HG03565 (cell line): ENCODE data around the gene TMEM171.

ENCODE experiments used
- ATAC-seq: cut with Tn5 transposase; IDR thresholded peaks from one replicate; pipeline ENCODE4 v1.9.1; 2021; ENCODE audit warnings: mild to moderate bottlenecking, moderate library complexity; ENCODE audit not compliant: unreplicated experiment

The TMEM171 gene

DNA sequence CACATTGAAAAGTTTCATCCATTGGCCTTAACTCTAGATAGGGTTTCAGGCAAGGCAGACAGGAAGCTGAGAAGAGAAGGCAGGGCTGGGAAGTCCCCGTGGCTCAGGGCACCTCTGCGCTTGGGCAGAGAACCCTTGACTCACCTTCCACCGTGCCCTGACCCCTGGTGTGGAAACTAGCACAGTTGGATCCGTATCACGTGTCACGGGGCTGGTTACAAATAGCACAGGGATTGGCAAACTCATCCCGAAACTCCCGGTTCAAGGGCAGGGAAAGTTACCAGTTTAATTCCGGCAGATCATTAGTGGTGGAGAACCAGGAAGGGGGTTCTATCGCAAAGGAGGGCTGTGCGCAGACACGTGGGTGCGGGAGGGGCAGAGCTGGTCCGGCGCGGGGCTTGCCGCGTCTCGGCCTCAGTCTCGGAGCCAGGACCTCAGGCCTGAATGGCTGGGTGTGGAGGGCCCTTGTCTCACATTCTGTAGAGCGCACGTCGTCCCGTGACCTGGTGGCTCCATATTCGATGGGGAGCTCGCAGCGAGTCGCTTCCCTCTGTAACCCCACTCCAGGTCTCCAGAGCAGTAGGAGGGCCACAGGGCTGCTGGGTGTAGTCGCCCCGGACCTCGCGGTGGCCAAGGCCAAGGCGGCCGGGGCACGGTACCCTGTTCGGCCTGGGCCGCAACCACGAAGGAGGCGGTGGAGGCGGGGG is 771 bp upstream of the TMEM171 start:
- ATAC-seq = no peak

DNA sequence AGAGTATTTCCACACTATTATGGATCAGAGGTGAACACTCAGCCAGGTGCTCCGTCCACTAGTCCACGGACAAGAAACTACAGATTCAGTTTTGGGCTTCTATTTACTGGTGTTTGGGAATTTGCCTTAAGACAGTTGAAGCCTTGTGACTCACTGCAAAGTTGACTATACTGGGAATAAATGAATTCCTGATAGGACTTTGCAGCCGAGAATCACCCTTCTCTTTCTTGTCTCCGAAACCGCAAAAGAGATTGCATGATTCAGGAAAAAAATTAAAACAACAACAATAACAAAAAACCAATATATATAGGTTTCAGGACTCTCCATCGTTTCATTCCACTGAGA is 716 bp downstream of the TMEM171 start:
- no peak for ATAC-seq

DNA sequence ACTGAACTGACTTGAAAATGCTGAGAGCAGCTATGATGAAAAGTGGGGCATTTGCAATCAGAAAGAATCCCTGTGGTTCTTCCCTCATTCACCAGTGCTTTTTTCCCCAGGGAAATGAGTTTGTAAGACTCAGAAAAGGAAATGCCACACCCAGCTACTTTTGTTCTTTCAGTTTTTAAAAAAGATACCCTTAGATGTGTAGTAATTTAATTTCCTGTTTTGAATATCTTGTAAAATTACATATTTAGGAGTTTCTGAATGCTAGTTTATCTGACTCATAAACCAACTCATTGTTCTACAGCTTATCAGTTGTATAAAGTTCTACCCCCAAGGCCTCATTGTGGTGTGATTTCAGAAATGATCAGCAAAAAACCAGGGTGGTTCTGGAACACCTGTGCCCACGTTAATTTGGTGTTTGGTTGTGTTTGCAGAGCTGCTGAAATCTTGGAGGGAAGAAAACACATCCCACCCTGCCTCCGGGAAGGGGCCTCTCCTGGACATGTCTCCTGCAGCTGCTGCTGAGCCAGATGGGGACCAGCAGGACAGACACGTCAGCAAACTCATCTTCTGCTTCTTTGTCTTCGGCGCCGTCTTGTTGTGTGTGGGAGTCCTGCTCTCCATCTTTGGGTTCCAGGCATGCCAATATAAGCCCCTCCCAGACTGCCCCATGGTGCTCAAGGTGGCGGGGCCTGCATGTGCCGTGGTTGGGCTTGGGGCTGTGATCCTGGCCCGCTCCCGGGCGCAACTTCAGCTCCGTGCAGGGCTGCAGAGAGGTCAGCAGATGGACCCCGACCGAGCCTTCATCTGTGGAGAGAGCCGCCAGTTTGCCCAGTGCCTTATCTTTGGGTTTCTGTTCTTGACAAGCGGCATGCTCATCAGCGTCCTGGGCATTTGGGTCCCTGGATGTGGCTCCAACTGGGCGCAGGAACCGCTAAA is 2.8 kb downstream of the TMEM171 start:
- ATAC-seq = no peak

DNA sequence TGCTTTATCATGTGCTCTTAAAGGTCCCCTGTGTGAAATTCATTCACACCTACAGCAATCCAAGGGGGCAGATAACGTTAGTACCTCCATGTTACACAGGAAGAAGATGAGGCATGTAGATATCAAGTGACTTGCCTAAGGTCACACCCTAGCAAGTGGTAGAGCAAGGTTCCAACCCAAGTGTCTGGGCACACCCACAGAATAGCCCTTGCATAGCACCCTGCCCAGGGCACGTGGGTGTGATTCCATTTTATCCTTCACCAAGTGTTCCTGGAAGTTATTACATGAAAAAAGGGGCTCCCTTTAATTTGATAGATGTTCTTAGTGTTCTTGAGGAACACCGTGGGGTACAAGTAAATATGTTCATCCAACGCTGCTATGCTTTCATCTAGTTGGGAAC is 4.9 kb downstream of the TMEM171 start:
- ATAC-seq = no peak

DNA sequence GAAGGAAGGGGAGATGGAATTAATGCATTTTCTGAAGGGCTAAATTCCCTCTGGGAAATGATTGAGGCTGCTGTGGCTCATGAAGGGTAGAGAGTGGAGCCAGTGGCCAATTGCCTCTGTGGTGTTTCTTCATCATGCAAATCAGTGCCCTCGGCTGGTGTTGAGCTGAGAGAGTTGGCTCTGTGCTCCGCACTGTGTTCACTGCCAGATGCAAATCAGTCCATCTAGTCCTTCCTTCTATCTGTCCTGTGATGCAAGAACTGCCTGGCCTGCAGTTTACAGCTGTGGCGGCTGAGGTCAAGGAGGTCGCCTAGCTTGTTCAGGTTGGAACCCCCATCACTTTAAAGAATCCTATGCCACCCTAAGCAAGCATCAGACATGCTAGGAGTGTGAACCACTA is 6.0 kb downstream of the TMEM171 start:
- no peak for ATAC-seq

DNA sequence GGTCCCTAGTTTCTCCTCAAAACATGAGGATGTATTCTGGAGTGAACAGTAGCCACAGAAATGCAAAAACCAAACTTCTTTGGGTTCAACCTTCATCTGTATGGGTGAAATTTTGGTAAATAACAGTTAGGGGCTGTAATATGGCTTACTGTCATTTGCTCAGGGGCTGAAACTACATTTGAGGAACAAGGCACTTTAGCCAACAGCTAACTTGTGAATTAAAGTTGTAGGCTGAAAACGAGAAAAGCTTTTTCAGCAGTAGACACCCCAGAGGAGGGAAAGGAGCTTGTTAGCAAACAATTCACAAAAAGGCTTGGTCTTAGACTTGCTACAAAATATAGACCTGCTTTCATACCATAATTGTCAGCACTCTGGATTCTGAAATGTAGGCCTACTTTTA is 6.6 kb downstream of the TMEM171 start:
- ATAC-seq = no peak

DNA sequence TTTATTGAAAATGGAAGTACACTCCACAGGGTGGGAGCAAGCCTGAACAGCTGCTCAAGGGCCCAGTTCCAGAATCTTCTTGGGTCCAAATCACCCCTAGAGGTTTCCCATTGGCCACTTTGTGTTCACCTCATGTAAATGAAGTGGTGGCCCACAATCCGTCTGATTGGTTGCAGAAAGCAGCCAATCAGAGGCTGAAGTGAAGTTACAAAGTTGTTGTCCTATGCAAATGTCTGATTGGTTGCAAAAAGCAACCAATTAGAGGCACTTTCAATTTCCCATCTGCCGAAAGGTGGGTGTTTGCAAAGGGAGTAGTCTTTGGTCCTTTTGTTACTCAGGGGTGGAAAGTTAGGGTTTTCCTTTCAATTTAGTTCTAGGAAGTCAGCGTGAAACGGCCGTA is 8.8 kb downstream of the TMEM171 start:
- no peak for ATAC-seq

DNA sequence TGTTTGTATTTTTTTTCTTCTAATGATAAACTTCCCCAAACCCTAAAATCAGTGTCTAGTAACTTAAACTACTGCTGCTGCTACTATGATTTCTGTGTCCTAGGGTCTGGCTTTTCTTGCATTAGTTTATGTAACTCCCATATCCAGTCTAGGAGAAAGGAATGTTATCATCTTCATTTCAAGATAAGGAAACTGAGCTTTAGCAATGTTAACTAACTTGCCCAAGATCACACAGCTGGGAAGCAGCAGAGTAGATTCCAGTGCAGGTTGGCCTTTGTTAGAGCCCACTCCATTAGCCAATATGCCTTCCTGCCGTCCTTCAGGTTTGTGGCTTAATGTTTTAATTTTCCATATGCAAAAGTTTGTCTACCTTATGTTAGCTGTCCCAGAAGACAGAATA is 10.4 kb downstream of the TMEM171 start:
- no peak for ATAC-seq

DNA sequence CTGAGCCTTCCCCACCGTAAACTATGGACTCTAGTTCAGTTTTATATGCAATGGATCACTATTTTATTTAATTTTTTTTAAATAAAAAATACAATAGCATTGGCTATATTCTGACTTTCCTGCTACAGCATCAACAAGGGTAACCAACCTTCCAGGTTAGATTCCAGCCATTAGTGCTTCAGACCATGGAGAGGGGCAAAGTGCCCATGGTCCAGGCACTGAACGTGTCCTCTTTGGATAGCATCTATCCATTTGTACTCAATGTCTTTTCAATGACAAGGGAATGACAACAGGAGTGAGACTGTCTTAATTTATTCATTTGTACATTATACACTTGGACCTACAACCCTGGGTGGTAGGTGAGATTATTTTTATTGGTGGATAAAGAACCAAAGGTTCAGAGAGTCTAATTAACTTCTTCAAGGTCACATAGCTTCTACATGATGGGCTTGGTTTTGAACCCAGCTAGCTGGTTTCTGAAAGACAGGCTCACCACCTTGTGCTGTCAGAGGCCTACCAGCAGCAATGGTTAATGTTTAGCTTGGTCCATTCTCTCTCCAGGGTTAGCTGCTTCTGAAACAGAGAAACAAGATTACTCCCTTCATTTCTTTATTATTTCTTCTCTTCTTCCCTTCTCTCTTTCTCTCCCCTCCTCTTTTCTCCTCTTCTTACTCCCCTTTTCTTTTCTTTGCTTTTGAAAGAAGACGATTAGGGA is 11.5 kb downstream of the TMEM171 start:
- no peak for ATAC-seq

DNA sequence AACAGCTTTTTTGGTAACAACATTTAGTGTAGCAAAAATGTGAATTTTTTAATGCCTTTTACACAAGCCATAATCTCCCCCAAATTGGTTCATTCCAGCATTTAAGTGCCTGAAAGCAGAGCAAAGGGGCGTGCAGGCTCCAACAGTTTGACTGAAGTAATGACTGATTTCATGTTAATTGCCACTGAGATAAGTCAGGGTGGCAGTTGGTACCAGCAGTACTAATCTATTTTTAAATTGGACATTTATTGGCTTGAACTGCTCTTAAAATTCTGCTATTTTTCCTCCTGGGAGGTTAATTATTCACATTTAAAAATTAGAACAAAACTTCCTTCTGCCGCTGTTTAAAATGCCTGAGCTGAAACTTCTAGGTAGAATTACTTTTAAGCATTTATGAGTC is 12.4 kb downstream of the TMEM171 start:
- no peak for ATAC-seq

DNA sequence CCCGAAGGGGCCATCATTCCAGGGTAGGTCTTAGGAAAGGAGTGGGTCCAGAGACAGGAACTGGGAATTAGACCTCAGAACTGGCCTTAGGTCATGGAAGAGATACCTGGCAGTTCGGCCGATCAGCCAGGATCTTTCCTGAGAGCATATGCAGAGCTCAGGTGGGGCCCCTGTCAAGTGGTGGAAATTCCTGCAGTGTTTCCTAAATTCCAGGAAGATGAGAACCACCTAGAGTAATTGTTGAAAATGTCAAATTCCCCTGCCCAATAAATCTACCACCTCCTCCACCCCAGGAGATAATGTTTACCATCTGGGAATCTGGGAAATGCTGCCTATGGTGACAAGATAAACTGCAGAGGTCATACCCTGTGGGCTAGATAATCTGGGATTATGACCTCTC is 14.6 kb downstream of the TMEM171 start:
- no peak for ATAC-seq

DNA sequence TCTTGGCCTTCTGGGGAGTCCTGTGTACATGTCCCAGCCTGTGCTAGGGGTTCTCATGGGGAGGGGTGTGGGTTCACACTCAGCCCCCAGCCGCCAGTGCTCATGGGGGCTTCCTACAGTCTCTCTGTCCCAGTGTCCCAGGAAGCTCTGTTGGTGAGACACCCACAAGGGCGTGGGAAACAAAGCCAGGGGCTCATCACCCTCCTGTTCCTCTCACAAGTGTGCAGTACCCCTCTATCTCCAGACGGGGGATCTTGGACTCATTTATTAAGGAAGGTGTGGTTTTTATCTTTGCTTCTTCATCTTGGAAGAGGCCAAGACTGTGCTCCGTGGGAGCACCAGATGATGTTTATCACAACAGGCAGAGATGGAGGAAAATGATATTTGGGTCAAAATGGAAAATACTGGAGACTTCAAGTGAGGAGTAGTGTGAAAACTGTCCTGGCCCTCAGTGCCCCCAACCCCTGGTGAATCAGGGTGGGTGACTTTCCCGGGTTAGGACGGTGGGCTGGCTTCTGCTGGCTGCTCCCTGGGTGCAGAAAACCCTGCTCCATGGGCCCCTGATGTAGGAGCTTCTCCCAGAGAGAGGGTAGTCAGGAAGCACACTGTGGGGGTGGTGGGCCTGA is 15.2 kb downstream of the TMEM171 start:
- ATAC-seq = no peak

DNA sequence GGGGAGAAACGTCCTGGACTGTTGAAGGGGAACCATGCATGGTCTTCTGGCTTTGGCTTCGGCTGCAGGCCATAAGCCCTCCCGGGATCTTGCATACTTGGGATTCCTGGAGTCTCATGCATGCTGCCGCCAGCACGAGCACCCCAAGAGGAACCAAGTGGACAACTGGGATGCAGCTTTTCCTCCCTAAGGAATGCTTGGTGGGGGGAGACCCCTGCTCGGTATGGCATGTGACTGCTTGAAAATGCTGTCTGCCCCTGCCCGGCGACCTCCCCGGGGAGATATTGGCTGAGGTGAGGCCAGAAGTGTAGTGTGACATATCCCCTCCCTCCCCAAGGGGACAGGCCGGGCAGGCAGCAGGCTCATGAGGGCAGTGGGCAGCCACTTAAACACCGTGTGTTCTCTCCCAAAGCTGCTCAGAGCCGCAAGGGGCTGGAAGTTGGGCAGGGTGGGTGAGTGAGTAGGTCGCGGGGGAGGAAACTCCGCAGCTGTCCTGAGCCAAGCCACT is 15.7 kb downstream of the TMEM171 start:
- no peak for ATAC-seq

DNA sequence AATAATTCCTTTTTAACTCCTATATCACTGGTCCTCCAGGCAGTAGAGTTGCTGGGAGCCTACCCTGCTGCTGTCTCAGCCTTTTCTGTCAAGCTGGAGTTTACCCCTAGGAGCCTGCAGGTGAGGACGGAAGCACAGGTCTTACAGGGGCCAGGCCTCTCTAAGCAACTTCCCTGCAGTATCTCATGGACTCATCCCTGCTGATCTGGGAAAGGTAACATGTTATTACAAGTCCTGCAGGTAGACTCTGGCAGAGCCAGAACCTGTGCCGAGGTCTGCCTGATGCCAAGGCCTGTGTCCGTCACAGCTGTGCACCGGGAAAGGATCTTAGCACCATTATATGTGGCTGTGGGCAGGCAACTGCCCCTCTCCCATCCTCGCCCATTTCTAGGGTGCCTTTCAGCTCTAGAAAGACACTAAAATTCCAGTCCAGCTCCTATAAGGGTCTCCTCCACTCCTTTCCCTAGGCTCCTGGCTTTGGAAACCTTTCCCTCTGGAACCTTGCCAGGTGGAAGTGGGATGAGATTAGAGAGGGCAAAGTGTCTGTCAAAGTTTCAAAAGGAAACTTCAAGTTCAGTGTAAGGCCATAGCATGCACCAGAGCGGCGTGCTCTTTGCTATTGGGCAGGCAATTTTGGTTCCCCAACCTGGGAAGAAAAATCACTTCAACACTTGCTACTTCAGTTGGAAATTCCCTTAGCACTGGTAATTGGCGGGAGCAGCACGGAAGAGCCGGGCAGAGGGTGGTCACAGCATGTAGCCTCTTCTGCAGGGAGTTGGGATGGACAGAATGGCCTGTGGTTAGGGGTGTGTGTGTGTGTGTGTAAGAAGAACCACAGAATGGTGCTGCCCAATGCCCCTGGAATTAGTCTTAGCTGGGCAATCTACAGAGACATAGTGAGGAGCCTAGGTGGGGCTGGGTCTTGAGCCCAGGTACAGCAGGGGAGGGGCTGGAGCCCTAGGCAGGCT is 17.5 kb downstream of the TMEM171 start:
- no peak for ATAC-seq

DNA sequence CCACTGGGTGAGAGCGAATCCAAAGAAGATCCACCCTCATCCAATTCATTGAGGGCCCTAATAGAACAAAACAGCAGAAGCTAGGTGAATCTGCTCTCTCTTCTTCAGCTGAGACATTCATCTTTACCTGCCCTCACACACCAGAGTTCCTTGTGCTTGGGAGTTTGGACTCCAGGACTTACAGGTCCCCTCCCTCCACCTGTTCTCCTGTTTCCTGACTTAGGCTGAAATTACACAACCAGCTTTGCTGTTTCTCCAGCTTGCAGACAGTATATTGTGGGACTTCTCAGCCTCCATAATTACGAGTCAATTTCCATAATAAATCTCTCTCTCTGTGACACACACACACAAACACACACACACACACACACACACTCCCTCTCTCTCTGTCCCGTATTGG is 19.1 kb downstream of the TMEM171 start:
- no peak for ATAC-seq

DNA sequence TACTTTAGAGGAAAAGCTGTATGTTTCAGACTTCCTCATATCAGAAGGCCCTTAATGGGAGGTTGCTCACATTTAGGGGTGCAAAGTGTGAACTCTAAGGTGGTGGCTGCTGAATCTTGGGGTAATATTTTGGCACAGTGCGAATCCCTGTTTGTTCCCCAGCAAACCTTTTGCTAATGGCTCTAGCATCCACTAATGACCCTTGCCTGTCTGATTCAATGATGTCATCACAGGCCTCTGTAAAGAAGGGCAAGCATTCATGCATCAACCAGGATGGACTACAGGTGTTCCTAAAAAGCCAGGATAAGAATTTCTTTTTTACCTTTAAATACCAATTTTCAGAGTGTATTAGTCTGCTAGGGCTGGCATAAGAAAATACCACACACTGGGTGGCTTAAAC is 20.4 kb downstream of the TMEM171 start:
- ATAC-seq = no peak

DNA sequence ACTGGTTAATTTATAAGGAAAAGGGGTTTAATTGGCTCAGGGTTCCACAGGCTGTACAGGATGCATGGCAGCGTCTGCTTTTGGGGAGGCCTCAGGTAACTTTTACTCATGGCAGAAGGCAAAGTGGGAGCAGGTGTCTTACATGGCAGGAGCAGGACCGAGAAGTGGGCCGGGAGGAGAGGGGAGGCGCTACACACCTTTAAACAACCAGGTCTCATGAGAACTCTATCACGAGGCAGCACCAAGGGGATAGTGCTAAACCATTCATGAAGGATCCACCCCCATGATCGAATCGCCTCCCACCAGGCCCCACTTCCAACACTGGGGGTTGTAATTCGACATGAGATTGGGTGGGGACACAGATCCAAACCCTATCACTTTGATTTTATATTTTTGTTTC is 21.7 kb downstream of the TMEM171 start:
- no peak for ATAC-seq

DNA sequence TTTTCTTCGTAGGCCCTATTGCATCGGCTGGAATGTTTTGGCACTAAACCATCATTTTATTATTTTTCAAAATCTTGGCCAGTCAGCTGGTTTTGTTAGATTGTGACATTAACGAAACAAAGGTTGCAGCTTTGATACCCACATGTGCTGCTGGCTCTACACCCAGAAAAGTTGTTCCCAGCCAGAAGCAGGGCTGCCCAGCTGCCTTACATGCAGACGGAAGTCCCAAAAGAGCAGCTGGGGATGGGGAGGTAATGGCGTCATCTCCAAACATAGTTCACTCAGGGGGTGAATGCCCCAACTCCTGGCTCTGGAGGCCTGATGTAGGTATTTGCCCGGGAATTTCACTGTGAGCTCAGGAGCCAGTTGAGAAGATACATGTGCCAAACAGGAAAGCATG is 23.3 kb downstream of the TMEM171 start:
- no peak for ATAC-seq

DNA sequence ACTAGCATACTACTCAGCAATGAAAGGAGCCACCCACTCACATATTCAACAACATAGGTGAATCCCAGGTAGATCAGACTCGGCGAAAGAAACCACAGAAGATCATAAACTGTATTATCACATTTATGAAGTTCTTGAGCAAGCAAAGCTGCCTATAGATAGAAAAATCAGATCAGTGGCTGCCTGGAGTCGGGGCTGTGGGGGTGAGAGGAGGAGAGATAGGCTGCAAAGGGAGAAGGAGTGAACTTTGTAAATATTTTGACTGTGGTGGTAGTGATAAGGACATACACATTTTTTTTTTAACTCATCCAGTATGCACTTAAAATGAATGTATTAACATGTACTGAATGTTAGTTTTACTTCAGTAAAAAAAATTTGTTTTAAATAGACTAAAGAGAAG is 29.2 kb downstream of the TMEM171 start:
- ATAC-seq = no peak

DNA sequence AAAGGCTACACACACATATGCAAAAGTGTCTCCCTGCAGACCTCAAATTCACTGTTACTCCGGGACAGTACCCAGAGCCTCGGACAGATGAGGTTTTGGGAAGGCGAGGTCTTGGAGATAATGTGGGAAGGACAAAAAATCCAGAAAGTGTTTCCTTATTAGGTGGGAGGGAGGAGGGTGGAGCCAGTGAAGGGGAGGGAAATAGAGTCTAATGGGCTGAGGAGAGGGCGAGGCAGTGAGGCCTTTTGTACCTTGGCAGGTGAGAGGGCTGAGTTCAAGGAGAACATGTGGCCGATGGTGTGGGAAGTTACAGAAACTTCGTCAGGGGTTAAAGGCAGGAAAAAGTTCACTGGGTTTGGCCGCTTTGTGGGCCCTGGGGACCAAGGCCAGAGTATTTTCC is 30.5 kb downstream of the TMEM171 start:
- ATAC-seq = no peak
